ENCODE data around the gene CALHM4.

DNA sequence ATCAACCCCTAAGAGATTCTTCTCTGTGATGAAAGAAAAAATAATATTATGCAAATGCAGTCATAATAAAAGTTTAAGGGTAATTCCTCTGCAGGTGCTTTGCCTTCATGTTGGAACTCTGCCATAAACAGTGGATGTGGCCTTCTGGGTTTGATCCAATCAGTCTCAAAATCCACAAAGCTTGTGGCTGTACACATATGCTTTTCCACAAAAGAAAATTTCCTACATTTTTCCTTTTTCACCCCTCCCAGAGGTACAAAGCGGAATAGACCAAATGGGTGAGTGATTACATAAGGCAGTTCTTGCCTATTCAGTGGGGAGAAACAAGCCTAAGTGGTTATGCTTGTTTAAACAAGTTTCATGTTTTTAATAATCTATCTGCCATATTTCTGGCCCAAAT lies 25.4 kb upstream of the CALHM4 start:
- TF ChIP-seq MYC (IDR thresholded peaks at IDR 0.05; ENCODE audit: low read depth, low read length) (no peak), GATA2 (IDR thresholded peaks at IDR 0.05; ENCODE audit: insufficient read depth, insufficient read length, low read depth, low read length) (no peak), CTCF (IDR thresholded peaks at IDR 0.05; ENCODE audit: extremely low read depth in 1 of 2, insufficient read depth in 1 of 2, low read depth in 1 of 2, low read length in 2 of 2) (no peak), POLR2AphosphoS5 (IDR thresholded peaks at IDR 0.05; ENCODE audit: insufficient read depth, low read depth, low read length) (no peak), POLR2A (IDR thresholded peaks at IDR 0.05; ENCODE audit: low read depth, low read length) (no peak), JUN (IDR thresholded peaks at IDR 0.05; ENCODE audit: borderline replicate concordance, insufficient read depth, insufficient read length, low read depth) (no peak), EZH2 (IDR thresholded peaks at IDR 0.05; ENCODE audit: borderline replicate concordance, low read depth, low read length, severe bottlenecking) (no peak)
- TF ChIP-seq, protein P1, sequence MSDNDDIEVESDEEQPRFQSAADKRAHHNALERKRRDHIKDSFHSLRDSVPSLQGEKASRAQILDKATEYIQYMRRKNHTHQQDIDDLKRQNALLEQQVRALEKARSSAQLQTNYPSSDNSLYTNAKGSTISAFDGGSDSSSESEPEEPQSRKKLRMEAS (IDR thresholded peaks at IDR 0.05; ENCODE audit: insufficient read depth, insufficient read length) = no peak

Data from endothelial cell of umbilical vein (primary cell).